H7 (cell line): ENCODE data around the gene RALBP1. TPM values are rescaled to one million over a fixed set of nuclear protein-coding genes. Genes with fewer than 3 reads are reported as not detected.

Experiments
- DNase-seq: peaks from one replicate; pipeline ENCODE4 v3.0.0; 2012
- H3K27me3 ChIP-seq: 2 replicates; pipeline ENCODE4 v1.6.0; 2011; ENCODE audit warnings: mild to moderate bottlenecking, low read length; ENCODE audit not compliant: control insufficient read depth, insufficient read depth
- H3K36me3 ChIP-seq: replicated peaks from 2 replicates; pipeline ENCODE4 v1.5.1; 2011; ENCODE audit warnings: low read length; ENCODE audit not compliant: control insufficient read depth, insufficient read depth
- H3K4me3 ChIP-seq: 2 replicates; pipeline ENCODE4 v1.5.1; 2011; ENCODE audit warnings: low read depth, mild to moderate bottlenecking, control low read depth, low read length, moderate library complexity; ENCODE audit not compliant: insufficient read depth
- total RNA-seq: library from RNA; depleted of rRNA; stranded (reverse); fragments of >200 nt; shearing (Covaris generic); gene quantifications from 2 replicates; pipeline ENCODE4 v1.2.3, GENCODE V29; 2014

RALBP1 gene
- total RNA-seq, 1 experiment from 2014 or later = 59.1 TPM

GRCh38 chr18:9537677-9538076, 62.4 kb downstream of the RALBP1 start:
- no peak for DNase-seq
- no peak overlapping the region for H3K4me3 ChIP-seq
- H3K27me3 ChIP-seq = no peaks in the 10 kb centered on the region
- peaks cover 7% of the 10 kb centered on the region for H3K36me3 ChIP-seq

GRCh38 chr18:9539283-9539682, 64.0 kb downstream of the RALBP1 start:
- no peak for DNase-seq
- Histone ChIP-seq H3K4me3 (no peak overlapping the region), H3K27me3 (no peaks in the 10 kb centered on the region), H3K36me3 (peaks cover 3% of the 10 kb centered on the region)

- H3K27me3 ChIP-seq = no peaks in the 10 kb centered on the region
- H3K36me3 ChIP-seq = peaks cover 3% of the 10 kb centered on the region
- H3K4me3 ChIP-seq = no peak overlapping the region
- peak; percentile 67 for DNase-seq
These were observed 64.6 kb downstream of the RALBP1 start for GRCh38 chr18:9539938-9540337.

GRCh38 chr18:9542924-9543323, 67.6 kb downstream of the RALBP1 start:
- peak; percentile 23 for DNase-seq
- Histone ChIP-seq H3K36me3 (peaks cover 9% of the 10 kb centered on the region), H3K4me3 (no peak overlapping the region), H3K27me3 (no peaks in the 10 kb centered on the region)

GRCh38 chr18:9545029-9545428, 69.7 kb downstream of the RALBP1 start:
- Histone ChIP-seq H3K36me3 (peaks cover 20% of the 10 kb centered on the region), H3K4me3 (no peak overlapping the region), H3K27me3 (no peaks in the 10 kb centered on the region)
- DNase-seq = no peak

GRCh38 chr18:9546468-9546867, 71.2 kb downstream of the RALBP1 start:
- Histone ChIP-seq H3K36me3 (peaks cover 24% of the 10 kb centered on the region), H3K4me3 (no peak overlapping the region), H3K27me3 (no peaks in the 10 kb centered on the region)
- no peak for DNase-seq

- H3K27me3 ChIP-seq = no peaks in the 10 kb centered on the region
- no peak overlapping the region for H3K4me3 ChIP-seq
- H3K36me3 ChIP-seq = peaks cover 26% of the 10 kb centered on the region
- no peak for DNase-seq
These were observed 72.5 kb downstream of the RALBP1 start for GRCh38 chr18:9547782-9548181.

- Histone ChIP-seq H3K36me3 (peaks cover 28% of the 10 kb centered on the region), H3K27me3 (no peaks in the 10 kb centered on the region), H3K4me3 (no peak overlapping the region)
- no peak for DNase-seq
These were observed 74.1 kb downstream of the RALBP1 start for GRCh38 chr18:9549405-9549804.

GRCh38 chr18:9550429-9550828, 75.1 kb downstream of the RALBP1 start:
- Histone ChIP-seq H3K4me3 (no peak overlapping the region), H3K27me3 (no peaks in the 10 kb centered on the region), H3K36me3 (peaks cover 29% of the 10 kb centered on the region)
- no peak for DNase-seq

GRCh38 chr18:9552191-9552590, 76.9 kb downstream of the RALBP1 start:
- Histone ChIP-seq H3K4me3 (no peak overlapping the region), H3K36me3 (peaks cover 32% of the 10 kb centered on the region), H3K27me3 (no peaks in the 10 kb centered on the region)
- DNase-seq = no peak

- H3K27me3 ChIP-seq = no peaks in the 10 kb centered on the region
- DNase-seq = no peak
- peaks cover 30% of the 10 kb centered on the region for H3K36me3 ChIP-seq
- no peak overlapping the region for H3K4me3 ChIP-seq
These were observed 77.3 kb downstream of the RALBP1 start for GRCh38 chr18:9552616-9553015.

- DNase-seq = no peak
- no peaks in the 10 kb centered on the region for H3K27me3 ChIP-seq
- no peak overlapping the region for H3K4me3 ChIP-seq
- peaks cover 27% of the 10 kb centered on the region for H3K36me3 ChIP-seq
These were observed 82.1 kb downstream of the RALBP1 start for GRCh38 chr18:9557250-9557943.

- peaks cover 27% of the 10 kb centered on the region for H3K36me3 ChIP-seq
- H3K4me3 ChIP-seq = no peak overlapping the region
- no peak for DNase-seq
- no peaks in the 10 kb centered on the region for H3K27me3 ChIP-seq
These were observed 83.2 kb downstream of the RALBP1 start for GRCh38 chr18:9558387-9559064.

- Histone ChIP-seq H3K27me3 (no peaks in the 10 kb centered on the region), H3K4me3 (no peak overlapping the region), H3K36me3 (peaks cover 27% of the 10 kb centered on the region)
- no peak for DNase-seq
These were observed 83.9 kb downstream of the RALBP1 start for GRCh38 chr18:9559253-9559652.

GRCh38 chr18:9561759-9562158, 86.4 kb downstream of the RALBP1 start:
- no peak for DNase-seq
- H3K27me3 ChIP-seq = no peaks in the 10 kb centered on the region

More at GRCh38 chr18:9561759-9562158, 86.4 kb downstream of the RALBP1 start:
- H3K4me3 ChIP-seq = no peak overlapping the region
- H3K36me3 ChIP-seq = peaks cover 21% of the 10 kb centered on the region
